IMR-90 (cell line): ENCODE data around the gene ASXL3. TPM values are rescaled to one million over a fixed set of nuclear protein-coding genes. Genes with fewer than 3 reads are reported as not detected.

Experiments
- ATAC-seq: fragments of 200-7000 bp; cut with Tn5 transposase; 2 replicates; pipeline ENCODE4 v1.9.1; 2020; ENCODE audit warnings: low read depth, mild to moderate bottlenecking, moderate library complexity
- BruUV-seq: library from RNA; stranded (reverse); fragments of 400-500 nt; replicated peaks from 2 replicates; lab custom pipeline; 2021; lab: Mats Ljungman, UMichigan
- CTCF ChIA-PET: fragments of 300-600 bp; formaldehyde crosslinking; extraction: SDS; loops from one replicate; lab custom pipeline; 2021; ENCODE audit warnings: antibody characterized with exemption; lab: Yijun Ruan, JAX
- POLR2A ChIA-PET: fragments of 300-600 bp; sonication (Branson Sonifier 250); formaldehyde crosslinking; loops from one replicate; lab custom pipeline; 2022; ENCODE audit warnings: antibody characterized with exemption; ENCODE audit not compliant: unreplicated experiment; lab: Charles Lee
- DNase-seq: peaks from one replicate; pipeline ENCODE4 v3.0.0; 2013
- H2AFZ ChIP-seq: replicated peaks from 2 replicates; pipeline ENCODE3; 2013; ENCODE audit warnings: low read length, mild to moderate bottlenecking; ENCODE audit not compliant: poor library complexity
- H2AK5ac ChIP-seq: 2 replicates; pipeline ENCODE4 v1.6.1; 2013; ENCODE audit warnings: low read depth, low read length, inconsistent platforms
- H2AK9ac ChIP-seq: replicated peaks from 2 replicates; pipeline ENCODE3; 2013; ENCODE audit warnings: mild to moderate bottlenecking, low read depth, low read length, moderate library complexity; ENCODE audit not compliant: poor library complexity
- H2BK120ac ChIP-seq: 2 replicates; pipeline ENCODE4 v1.6.1; 2013; ENCODE audit warnings: low read depth, low read length, inconsistent platforms
- H2BK15ac ChIP-seq: 3 replicates; pipeline ENCODE4 v1.6.1; 2013; ENCODE audit warnings: low read depth, low read length, inconsistent platforms
- H2BK20ac ChIP-seq: 2 replicates; pipeline ENCODE4 v1.6.1; 2013; ENCODE audit warnings: low read depth, mild to moderate bottlenecking, inconsistent platforms, low read length, moderate library complexity
- H2BK5ac ChIP-seq: 2 replicates; pipeline ENCODE4 v1.6.1; 2013; ENCODE audit warnings: mild to moderate bottlenecking, low read depth, low read length, inconsistent platforms; ENCODE audit not compliant: poor library complexity, severe bottlenecking
- H3K14ac ChIP-seq: replicated peaks from 2 replicates; pipeline ENCODE4 v1.6.1; 2013; ENCODE audit warnings: low read depth, low read length, inconsistent platforms
- H3K18ac ChIP-seq: 2 replicates; pipeline ENCODE4 v1.6.1; 2013; ENCODE audit warnings: low read depth, low read length, control low read depth
- H3K23ac ChIP-seq: 2 replicates; pipeline ENCODE4 v1.6.1; 2013; ENCODE audit warnings: low read depth, low read length, inconsistent platforms
- H3K27ac ChIP-seq: 2 replicates; pipeline ENCODE4 v1.5.1; 2013; ENCODE audit warnings: mild to moderate bottlenecking, control low read depth, low read length; ENCODE audit not compliant: insufficient read depth
- H3K27me3 ChIP-seq: 2 replicates; pipeline ENCODE4 v1.6.1; 2013; ENCODE audit warnings: low read length; ENCODE audit not compliant: control insufficient read depth, insufficient read depth
- H3K36me3 ChIP-seq: 2 replicates; pipeline ENCODE4 v1.6.1; 2013; ENCODE audit warnings: low read length, mixed read lengths; ENCODE audit not compliant: control insufficient read depth, insufficient read depth
- H3K4ac ChIP-seq: 2 replicates; pipeline ENCODE4 v1.6.1; 2013; ENCODE audit warnings: low read depth, low read length, inconsistent platforms
- H3K4me1 ChIP-seq: 2 replicates; pipeline ENCODE4 v1.6.1; 2013; ENCODE audit warnings: low read length, mixed read lengths; ENCODE audit not compliant: control insufficient read depth, insufficient read depth
- H3K4me2 ChIP-seq: 2 replicates; pipeline ENCODE4 v1.6.1; 2013; ENCODE audit warnings: low read depth, mild to moderate bottlenecking, control low read depth, low read length, moderate library complexity
- H3K4me3 ChIP-seq: 2 replicates; pipeline ENCODE4 v1.5.1; 2013; ENCODE audit warnings: low read depth, mild to moderate bottlenecking, control low read depth, low read length, moderate library complexity; ENCODE audit not compliant: insufficient read depth
- H3K56ac ChIP-seq: 2 replicates; pipeline ENCODE4 v1.6.1; 2013; ENCODE audit warnings: low read length, inconsistent platforms; ENCODE audit not compliant: insufficient read depth; ENCODE audit errors: extremely low read depth
- H3K79me1 ChIP-seq, 2 experiments: 2 replicates each; pipeline ENCODE4 v1.6.1; 2013; ENCODE audit warnings: low read length in 2 of 2, inconsistent platforms in 1 of 2, low read depth in 1 of 2
- H3K9ac ChIP-seq: 2 replicates; pipeline ENCODE4 v1.6.1; 2013; ENCODE audit warnings: low read depth, low read length, control low read depth
- H3K9me1 ChIP-seq: 2 replicates; pipeline ENCODE4 v1.6.1; 2013; ENCODE audit warnings: low read length, inconsistent platforms; ENCODE audit not compliant: insufficient read depth
- H3K9me3 ChIP-seq: 2 replicates; pipeline ENCODE4 v1.6.1; 2013; ENCODE audit warnings: low read length; ENCODE audit not compliant: control insufficient read depth, insufficient read depth
- H4K20me1 ChIP-seq: 2 replicates; pipeline ENCODE4 v1.6.1; 2013; ENCODE audit warnings: low read length, inconsistent platforms; ENCODE audit not compliant: insufficient read depth
- H4K5ac ChIP-seq: 2 replicates; pipeline ENCODE4 v1.6.1; 2013; ENCODE audit warnings: mild to moderate bottlenecking, low read depth, low read length, control low read depth
- H4K8ac ChIP-seq, 2 experiments: 2 replicates each; pipeline ENCODE4 v1.6.1; 2013; ENCODE audit warnings: low read depth in 2 of 2, low read length in 2 of 2, control low read depth in 1 of 2, inconsistent platforms in 1 of 2
- H4K91ac ChIP-seq: 2 replicates; pipeline ENCODE4 v1.6.1; 2013; ENCODE audit warnings: low read depth, low read length, inconsistent platforms; ENCODE audit not compliant: insufficient read depth
- BHLHE40 ChIP-seq: fragments of 150-350 bp; IDR thresholded peaks from 2 replicates; pipeline ENCODE4 v1.6.1; 2016; ENCODE audit warnings: mild to moderate bottlenecking, low read depth, low read length
- CHD1 ChIP-seq: IDR thresholded peaks from 2 replicates; pipeline ENCODE4 v1.6.1; 2012; ENCODE audit warnings: low read depth, low read length, improper control_type of control experiment
- CTCF ChIP-seq: conservative IDR thresholded peaks from 2 replicates; pipeline ENCODE4 v1.5.1; 2012; ENCODE audit warnings: mild to moderate bottlenecking, low read depth, low read length, improper control_type of control experiment
- ELK1 ChIP-seq: fragments of 150-350 bp; IDR thresholded peaks from 2 replicates; pipeline ENCODE4 v1.6.1; 2016; ENCODE audit warnings: low read depth, mild to moderate bottlenecking, low read length, moderate library complexity, borderline replicate concordance
- MAFK ChIP-seq: IDR thresholded peaks from 2 replicates; pipeline ENCODE4 v1.6.1; 2012; ENCODE audit warnings: low read depth, low read length, improper control_type of control experiment
- MAZ ChIP-seq: IDR thresholded peaks from 2 replicates; pipeline ENCODE4 v1.6.1; 2012; ENCODE audit warnings: low read depth, mild to moderate bottlenecking, low read length, improper control_type of control experiment, moderate library complexity, borderline replicate concordance
- NFE2L2 ChIP-seq: fragments of 150-350 bp; IDR thresholded peaks from 2 replicates; pipeline ENCODE4 v1.6.1; 2016; ENCODE audit warnings: low read depth, mild to moderate bottlenecking, low read length
- POLR2A ChIP-seq: IDR thresholded peaks from 2 replicates; pipeline ENCODE4 v1.6.1; 2012; ENCODE audit warnings: mild to moderate bottlenecking, low read depth, low read length
- RAD21 ChIP-seq: IDR thresholded peaks from 2 replicates; pipeline ENCODE4 v1.6.1; 2012; ENCODE audit warnings: low read length, improper control_type of control experiment
- RCOR1 ChIP-seq: IDR thresholded peaks from 2 replicates; pipeline ENCODE4 v1.6.1; 2012; ENCODE audit warnings: mild to moderate bottlenecking, low read length, improper control_type of control experiment; ENCODE audit not compliant: insufficient replicate concordance
- SMC3 ChIP-seq: fragments of 150-350 bp; IDR thresholded peaks from 2 replicates; pipeline ENCODE4 v1.6.1; 2016; ENCODE audit warnings: low read depth, mild to moderate bottlenecking, antibody characterized with exemption, low read length, moderate library complexity
- USF2 ChIP-seq: fragments of 150-350 bp; IDR thresholded peaks from 2 replicates; pipeline ENCODE4 v1.6.1; 2017; ENCODE audit warnings: mild to moderate bottlenecking, antibody characterized with exemption, low read length, low read depth
- WGBS, 2 experiments: methylation state at CpG; one replicate each; pipeline versions ENCODE4 v1.1.5 to v1.1.7; 2013; ENCODE audit warnings: missing lambda C conversion rate in 2 of 2; ENCODE audit not compliant: insufficient read length in 1 of 2; ENCODE audit errors: extremely low coverage in 2 of 2; 5-methylcytosine and 5-hydroxymethylcytosine counted together
- dilution Hi-C: fragments of 300-500 bp; cut with HindIII; formaldehyde crosslinking; loops from one replicate; pipeline ENCODE4 v1.14.3; 2018; ENCODE audit warnings: low sequenced_read_pairs; ENCODE audit not compliant: unreplicated experiment
- in situ Hi-C: fragments of 300-500 bp; cut with MboI; formaldehyde crosslinking; loops from 3 replicates; pipeline ENCODE4 v1.14.3; 2019; ENCODE audit warnings: low sequenced_read_pairs, inconsistent platforms, mixed read lengths
- intact Hi-C: fragments of 100-400 bp; cut with micrococcal nuclease; formaldehyde crosslinking; loops from 2 replicates; pipeline ENCODE4 v1.10.0; 2022
- polyA plus RNA-seq, 3 experiments: library from polyadenylated mRNA; depleted of rRNA; stranded (reverse); fragments of >200 nt; gene quantifications; 2 replicates each; pipeline ENCODE4 v1.2.3, GENCODE V29; 2012; ENCODE audit warnings: low replicate concordance in 1 of 3
- total RNA-seq: library from RNA; depleted of rRNA; stranded (reverse); fragments of >200 nt; gene quantifications from 2 replicates; pipeline ENCODE4 v1.2.3, GENCODE V29; 2012

ASXL3 gene
- total and polyA plus RNA-seq, 2 of the 4 experiments (the other 2 are of a cell fraction), result 0.03 to 0.54 TPM

GRCh38 chr18:33652635-33653034 lies 74.6 kb downstream of the ASXL3 start:
- Histone ChIP-seq H4K91ac (no peak overlapping the region), H4K5ac (no peak overlapping the region), H4K20me1 (no peaks in the 10 kb centered on the region), H4K8ac (no peak overlapping the region), H3K79me1 (no peaks in the 10 kb centered on the region), H3K56ac (no peak overlapping the region), H2BK20ac (no peak overlapping the region), H3K4ac (no peak overlapping the region), H2AK5ac (no peak overlapping the region), H2BK5ac (no peak overlapping the region), H2AFZ (no peak overlapping the region), H3K36me3 (no peaks in the 10 kb centered on the region), H3K4me1 (no peaks in the 10 kb centered on the region), H2BK15ac (no peak overlapping the region), H3K14ac (no peak overlapping the region), H3K4me2 (no peak overlapping the region), H3K4me3 (no peak overlapping the region), H2BK120ac (no peak overlapping the region), H3K27ac (no peak overlapping the region), H3K9ac (no peak overlapping the region), H3K9me3 (no peaks in the 10 kb centered on the region), H3K18ac (no peak overlapping the region), H3K27me3 (no peaks in the 10 kb centered on the region), H3K9me1 (no peaks in the 10 kb centered on the region), H2AK9ac (no peak overlapping the region), H3K23ac (no peak overlapping the region)
- in situ Hi-C loops, result no loop called here
- TF ChIP-seq USF2 (no peak), MAFK (no peak), NFE2L2 (no peak), BHLHE40 (no peak), POLR2A (no peak), ELK1 (no peak), MAZ (no peak), CHD1 (no peak), RAD21 (no peak), RCOR1 (no peak), SMC3 (no peak), CTCF (no peak)
- ATAC-seq, result no peak
- no CpG with 5 or more reads among the region's 1 CpG for WGBS, 2 experiments
- CTCF ChIA-PET, result interaction anchor here (1.2 kb wide), 1 partner anchor 11 kb away, joined by 3 read pairs; no protein-coding TSS in a partner anchor
- intact Hi-C loops, result loop anchor here (5.0 kb wide), 1 partner anchor 100 kb away; no protein-coding TSS in a partner anchor
- POLR2A ChIA-PET, result no interaction called here
- DNase-seq, result no peak
- dilution Hi-C loops, result no loop called here
- no TSS peak for BruUV-seq
